Endodermal cell (in vitro differentiated cells): Measurements from ENCODE around the gene SSC4D. TPM values are rescaled to one million over a fixed set of nuclear protein-coding genes. Genes with fewer than 3 reads are reported as not detected.
"Not testable (repeated sequence)": the region's sequence is repeated elsewhere in the genome, so short reads cannot be mapped to it uniquely, and the experiment has no call there.

Source experiments
- DNase-seq: peaks from one replicate; pipeline ENCODE4 v3.0.0-alpha.2; 2017
- H3K27ac ChIP-seq: 2 replicates; pipeline ENCODE4 v1.5.1; 2013; ENCODE audit warnings: mild to moderate bottlenecking, low read depth, low read length, moderate library complexity
- H3K27me3 ChIP-seq: 2 replicates; pipeline ENCODE4 v1.6.1; 2013; ENCODE audit warnings: mild to moderate bottlenecking, low read length, moderate library complexity; ENCODE audit not compliant: insufficient read depth, control insufficient read depth, poor library complexity, severe bottlenecking
- H3K36me3 ChIP-seq: 2 replicates; pipeline ENCODE4 v1.7.0; 2013; ENCODE audit warnings: mild to moderate bottlenecking, low read length, moderate library complexity; ENCODE audit not compliant: control insufficient read depth, insufficient read depth
- H3K4me1 ChIP-seq: one replicate; pipeline ENCODE4 v1.7.0; 2013; ENCODE audit warnings: low read length; ENCODE audit not compliant: control insufficient read depth, insufficient read depth
- H3K4me3 ChIP-seq: 2 replicates; pipeline ENCODE4 v1.5.1; 2013; ENCODE audit warnings: mild to moderate bottlenecking, low read length, moderate library complexity
- H3K9ac ChIP-seq: 2 replicates; pipeline ENCODE4 v1.6.1; 2013; ENCODE audit warnings: mild to moderate bottlenecking, low read length, moderate library complexity; ENCODE audit not compliant: poor library complexity, severe bottlenecking; ENCODE audit errors: extremely low read depth
- H3K9me3 ChIP-seq: 2 replicates; pipeline ENCODE4 v1.6.1; 2013; ENCODE audit warnings: mild to moderate bottlenecking, low read length, moderate library complexity; ENCODE audit not compliant: control insufficient read depth
- H3K27ac Mint-ChIP-seq: 2 replicates; pipeline ENCODE4 v1.8.0; 2020; ENCODE audit warnings: mixed read lengths
- H3K27me3 Mint-ChIP-seq: 2 replicates; pipeline ENCODE4 v1.8.0; 2021; ENCODE audit warnings: mild to moderate bottlenecking, mixed read lengths; ENCODE audit not compliant: insufficient read depth
- H3K36me3 Mint-ChIP-seq: 2 replicates; pipeline ENCODE4 v1.8.0; 2020; ENCODE audit warnings: low read depth, mixed read lengths
- H3K4me1 Mint-ChIP-seq: 2 replicates; pipeline ENCODE4 v1.8.0; 2020; ENCODE audit warnings: mixed read lengths
- H3K4me3 Mint-ChIP-seq: 2 replicates; pipeline ENCODE4 v1.8.0; 2020; ENCODE audit warnings: mild to moderate bottlenecking, moderate library complexity, mixed read lengths
- H3K9me3 Mint-ChIP-seq: 2 replicates; pipeline ENCODE4 v1.8.0; 2020; ENCODE audit warnings: mild to moderate bottlenecking, mixed read lengths
- CTCF ChIP-seq: fragments of 200-600 bp; sonication (generic); conservative IDR thresholded peaks from 2 replicates; pipeline ENCODE4 v1.5.0; 2021; ENCODE audit warnings: antibody characterized with exemption, mild to moderate bottlenecking
- WGBS, 2 experiments: methylation state at CpG; one replicate each; pipeline versions ENCODE4 v1.1.5 to v1.1.7; 2013; ENCODE audit warnings: missing lambda C conversion rate in 2 of 2, mixed read lengths in 1 of 2; ENCODE audit not compliant: insufficient coverage in 1 of 2, insufficient read length in 1 of 2; 5-methylcytosine and 5-hydroxymethylcytosine counted together
- long read RNA-seq, 4 experiments: library from polyadenylated mRNA in 2 of 4; library from RNA in 1 of 4; library from capped mRNA in 1 of 4; stranded (forward) in 3 of 4; unstranded in 1 of 4; transcript quantifications; one replicate each; pipeline ENCODE4 v2.0.0, GENCODE V29; 2020 to 2021; ENCODE audit warnings: inconsistent platforms in 1 of 4
- polyA plus RNA-seq, 2 experiments: library from polyadenylated mRNA; stranded (reverse); fragments of 50-300 nt; gene quantifications; one replicate each; pipeline ENCODE4 v1.2.3, GENCODE V29; 2013
- total RNA-seq, 2 donors: library from RNA; stranded (reverse); fragmentation: NEBNext Ultra II Directional in 1 of 2; extraction: Animal tissue kit (Norgen Biotek cat#: 25700) in 1 of 2; gene quantifications; 2 replicates in 1 of 2; 3 replicates in 1 of 2; pipeline ENCODE4 v1.2.1, GENCODE V29; 2021

The SSC4D gene
- 10 to 100 TPM; 21.9 to 44.5 TPM for total RNA-seq
- polyA plus RNA-seq (2013, experiment 1 of 2) = 9.5 TPM
- polyA plus RNA-seq (2013, experiment 2 of 2) = 8.4 TPM
- long read RNA-seq, experiment 1, partial matches to known transcripts = 10 of 17 reads
- long read RNA-seq, experiment 1, other reads (novel, unspliced or antisense) = 7 of 17 reads
- long read RNA-seq, experiment 2, transcript SSC4D-201 (11 exons, 2,801 nt) = major isoform, 24 of 74 reads
- long read RNA-seq, experiment 2, partial matches to known transcripts = 16 of 74 reads
- long read RNA-seq, experiment 2, other reads (novel, unspliced or antisense) = 34 of 74 reads
- long read RNA-seq, experiment 3, transcript SSC4D-201 (11 exons, 2,801 nt) = major isoform, 73 of 158 reads
- long read RNA-seq, experiment 3, partial matches to known transcripts = 15 of 158 reads
- long read RNA-seq, experiment 3, other reads (novel, unspliced or antisense) = 70 of 158 reads
- long read RNA-seq, experiment 4, partial matches to known transcripts = 9 of 12 reads
- long read RNA-seq, experiment 4, other reads (novel, unspliced or antisense) = 3 of 12 reads

GRCh38 chr7:76409537-76409936 lies at the start of gene SSC4D:
TSS of gene SSC4D (minus strand) at chr7:76409697. CDS start at chr7:76404439, 5,258 bp downstream.
- WGBS, 2 experiments = 22% methylated on average over 5 of the region's 6 CpGs; no CpG with 5 or more reads in 1 of the 2 experiments
- Histone ChIP-seq H3K27ac (no peak within 1 kb of the TSS), H3K9ac (peak within 1 kb of the TSS; percentile 62), H3K9me3 (no peaks in the 10 kb centered on the region), H3K36me3 (no peaks in the 10 kb centered on the region), H3K4me3 (peak within 1 kb of the TSS; percentile 83), H3K4me1 (peaks cover 5% of the 10 kb centered on the region), H3K27me3 (no peaks in the 10 kb centered on the region)
- H3K36me3 Mint-ChIP-seq = no peaks in the 10 kb centered on the region
- no peaks in the 10 kb centered on the region for H3K27me3 Mint-ChIP-seq
- TF ChIP-seq CTCF = no peak
- peak within 1 kb of the TSS; percentile 62 for H3K4me3 Mint-ChIP-seq
- no peaks in the 10 kb centered on the region for H3K9me3 Mint-ChIP-seq
- H3K27ac Mint-ChIP-seq = peak within 1 kb of the TSS; percentile 71
- peak; percentile 95 for DNase-seq
- peaks cover 16% of the 10 kb centered on the region for H3K4me1 Mint-ChIP-seq

GRCh38 chr7:76458504-76458903 lies 49.0 kb upstream of the SSC4D start:
- H3K4me3 Mint-ChIP-seq, H3K27me3 ChIP-seq, H3K4me1 ChIP-seq, H3K27me3 Mint-ChIP-seq, H3K4me1 Mint-ChIP-seq, H3K4me3 ChIP-seq, H3K36me3 Mint-ChIP-seq, H3K9me3 ChIP-seq, H3K27ac Mint-ChIP-seq, DNase-seq, H3K27ac ChIP-seq, H3K36me3 ChIP-seq, H3K9me3 Mint-ChIP-seq, H3K9ac ChIP-seq: not testable (repeated sequence)
- WGBS, 2 experiments = 37% methylated on average over 1 of the region's 4 CpGs; no CpG with 5 or more reads in 1 of the 2 experiments

- not testable (repeated sequence) for H3K9me3 Mint-ChIP-seq, H3K27ac Mint-ChIP-seq, H3K4me3 Mint-ChIP-seq, H3K27me3 ChIP-seq, H3K9me3 ChIP-seq, H3K4me1 ChIP-seq, H3K4me1 Mint-ChIP-seq, DNase-seq, H3K9ac ChIP-seq, H3K36me3 Mint-ChIP-seq, H3K27ac ChIP-seq, H3K4me3 ChIP-seq, H3K36me3 ChIP-seq, H3K27me3 Mint-ChIP-seq
- whole genome bisulfite sequencing, 2 experiments = no CpG with 5 or more reads among the region's 4 CpGs
Observed at GRCh38 chr7:76457017-76457416, 47.5 kb upstream of the SSC4D start.

- H3K27ac Mint-ChIP-seq, H3K27ac ChIP-seq, H3K4me1 ChIP-seq, H3K9ac ChIP-seq, H3K9me3 ChIP-seq, H3K27me3 Mint-ChIP-seq, H3K36me3 ChIP-seq, H3K27me3 ChIP-seq, H3K9me3 Mint-ChIP-seq, H3K4me3 Mint-ChIP-seq, H3K4me1 Mint-ChIP-seq, H3K4me3 ChIP-seq, H3K36me3 Mint-ChIP-seq: not testable (repeated sequence)
- WGBS, 2 experiments = 72 to 73% methylated on average over 3 to 4 of the region's 5 CpGs
- peak; percentile 49 for DNase-seq
Observed at GRCh38 chr7:76445577-76446008, 36.1 kb upstream of the SSC4D start.

GRCh38 chr7:76443846-76444245 lies 34.3 kb upstream of the SSC4D start:
- WGBS, 2 experiments = 100% methylated on average over 1 to 8 of the region's 12 CpGs

GRCh38 chr7:76442664-76443446 lies 33.4 kb upstream of the SSC4D start:
- H3K4me1 Mint-ChIP-seq, H3K27me3 ChIP-seq, H3K27ac Mint-ChIP-seq, H3K4me1 ChIP-seq, H3K27ac ChIP-seq, H3K9ac ChIP-seq, DNase-seq, H3K9me3 Mint-ChIP-seq, H3K27me3 Mint-ChIP-seq, H3K4me3 ChIP-seq, H3K4me3 Mint-ChIP-seq, H3K36me3 Mint-ChIP-seq, H3K36me3 ChIP-seq, H3K9me3 ChIP-seq: not testable (repeated sequence)
- 98% methylated on average over 2 of the region's 5 CpGs; no CpG with 5 or more reads in 1 of the 2 experiments for WGBS, 2 experiments

More at GRCh38 chr7:76443846-76444245, 34.3 kb upstream of the SSC4D start:
- H3K4me3 Mint-ChIP-seq, H3K9me3 ChIP-seq, H3K4me3 ChIP-seq, H3K9ac ChIP-seq, DNase-seq, H3K27me3 ChIP-seq, H3K36me3 ChIP-seq, H3K27me3 Mint-ChIP-seq, H3K27ac Mint-ChIP-seq, H3K4me1 Mint-ChIP-seq, H3K36me3 Mint-ChIP-seq, H3K27ac ChIP-seq, H3K4me1 ChIP-seq, H3K9me3 Mint-ChIP-seq: not testable (repeated sequence)
